HCT116 (cell line): Measurements from ENCODE around the gene FPR3.

Experiments used
- CBX3 ChIP-seq: IDR thresholded peaks from 2 replicates; pipeline ENCODE4 v1.6.1; 2012; ENCODE audit warnings: low read depth
- EZH2 ChIP-seq: fragments of 200-600 bp; sonication (generic); IDR thresholded peaks from 2 replicates; pipeline ENCODE4 v1.6.1; 2017; ENCODE audit warnings: antibody characterized with exemption, mixed run types
- FOSL1 ChIP-seq: IDR thresholded peaks from 2 replicates; pipeline ENCODE4 v1.6.1; 2012; ENCODE audit warnings: low read depth
- POLR2A ChIP-seq: IDR thresholded peaks from 2 replicates; pipeline ENCODE4 v1.7.0; 2011; ENCODE audit warnings: borderline replicate concordance; ENCODE audit not compliant: insufficient read depth, insufficient read length; ENCODE audit errors: extremely low read depth
- SIN3A ChIP-seq: IDR thresholded peaks from 2 replicates; pipeline ENCODE4 v1.6.1; 2012; ENCODE audit warnings: low read depth
- YY1 ChIP-seq: IDR thresholded peaks from 2 replicates; pipeline ENCODE4 v1.6.1; 2011; ENCODE audit warnings: low read length, low read depth, moderate library complexity, mild to moderate bottlenecking; ENCODE audit not compliant: insufficient replicate concordance; ENCODE audit errors: extremely low read depth
- TF ChIP-seq, protein P1 (sequence below), 3 experiments: fragments of 200-600 bp in 1 of 3; sonication (generic) in 1 of 3; IDR thresholded peaks in 2 of 3; conservative IDR thresholded peaks in 1 of 3; 2 replicates each; pipeline ENCODE4 v1.5.1; 2012 to 2017; ENCODE audit warnings: low read depth in 2 of 3, low read length in 2 of 3, antibody characterized with exemption in 1 of 3, borderline replicate concordance in 1 of 3, control low read depth in 1 of 3, mild to moderate bottlenecking in 1 of 3, mixed read lengths in 1 of 3, mixed run types in 1 of 3, moderate library complexity in 1 of 3; ENCODE audit not compliant: insufficient read depth in 1 of 3

DNA sequence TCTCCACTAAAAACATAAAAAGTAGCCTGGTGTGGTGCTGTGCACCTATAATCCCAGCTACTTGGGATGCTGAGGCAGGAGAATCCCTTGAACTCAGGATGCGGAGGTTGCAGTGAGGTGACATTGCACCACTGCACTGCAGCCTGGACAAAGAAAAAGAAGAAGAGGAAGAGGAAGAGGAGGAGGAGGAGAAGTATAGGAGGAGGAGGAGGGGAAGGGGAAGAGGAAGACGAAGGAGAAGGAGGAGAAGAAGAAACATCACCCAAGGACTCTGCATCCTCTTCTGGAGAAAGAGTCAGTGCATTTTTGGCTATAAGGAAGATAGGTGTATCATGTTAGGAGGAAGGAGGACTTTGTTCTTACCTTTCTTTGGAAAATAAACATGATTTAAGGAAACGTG, 13.0 kb upstream of the FPR3 start:
- TF ChIP-seq SIN3A (no peak), POLR2A (no peak), CBX3 (no peak), FOSL1 (no peak), YY1 (no peak), EZH2 (no peak)
- TF ChIP-seq, protein P1, sequence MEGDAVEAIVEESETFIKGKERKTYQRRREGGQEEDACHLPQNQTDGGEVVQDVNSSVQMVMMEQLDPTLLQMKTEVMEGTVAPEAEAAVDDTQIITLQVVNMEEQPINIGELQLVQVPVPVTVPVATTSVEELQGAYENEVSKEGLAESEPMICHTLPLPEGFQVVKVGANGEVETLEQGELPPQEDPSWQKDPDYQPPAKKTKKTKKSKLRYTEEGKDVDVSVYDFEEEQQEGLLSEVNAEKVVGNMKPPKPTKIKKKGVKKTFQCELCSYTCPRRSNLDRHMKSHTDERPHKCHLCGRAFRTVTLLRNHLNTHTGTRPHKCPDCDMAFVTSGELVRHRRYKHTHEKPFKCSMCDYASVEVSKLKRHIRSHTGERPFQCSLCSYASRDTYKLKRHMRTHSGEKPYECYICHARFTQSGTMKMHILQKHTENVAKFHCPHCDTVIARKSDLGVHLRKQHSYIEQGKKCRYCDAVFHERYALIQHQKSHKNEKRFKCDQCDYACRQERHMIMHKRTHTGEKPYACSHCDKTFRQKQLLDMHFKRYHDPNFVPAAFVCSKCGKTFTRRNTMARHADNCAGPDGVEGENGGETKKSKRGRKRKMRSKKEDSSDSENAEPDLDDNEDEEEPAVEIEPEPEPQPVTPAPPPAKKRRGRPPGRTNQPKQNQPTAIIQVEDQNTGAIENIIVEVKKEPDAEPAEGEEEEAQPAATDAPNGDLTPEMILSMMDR (IDR thresholded peaks at IDR 0.05 in 2 of 3, conservative IDR thresholded peaks at IDR 0.05 in 1 of 3; ENCODE audit: borderline replicate concordance in 1 of 3, insufficient read depth in 1 of 3, low read depth in 2 of 3, low read length in 2 of 3): no peak
